HCT116 (cell line): ENCODE data around the gene PRIMA1.

Source experiments
- CTCF ChIP-seq, 3 experiments: fragments of 200-600 bp in 1 of 3; sonication (generic) in 1 of 3; IDR thresholded peaks in 2 of 3; conservative IDR thresholded peaks in 1 of 3; 2 replicates each; pipeline ENCODE4 v1.5.1; 2012 to 2017; ENCODE audit warnings: low read depth in 2 of 3, low read length in 2 of 3, antibody characterized with exemption in 1 of 3, borderline replicate concordance in 1 of 3, control low read depth in 1 of 3, mild to moderate bottlenecking in 1 of 3, mixed read lengths in 1 of 3, mixed run types in 1 of 3, moderate library complexity in 1 of 3; ENCODE audit not compliant: insufficient read depth in 1 of 3
- EZH2phosphoT487 ChIP-seq: fragments of 200-600 bp; IDR thresholded peaks from 2 replicates; pipeline ENCODE4 v1.6.1; 2018; ENCODE audit warnings: antibody characterized with exemption, borderline replicate concordance
- REST ChIP-seq: IDR thresholded peaks from 2 replicates; pipeline ENCODE4 v1.6.1; 2012; ENCODE audit warnings: low read depth
- SP1 ChIP-seq: IDR thresholded peaks from 2 replicates; pipeline ENCODE4 v1.6.1; 2012; ENCODE audit warnings: low read depth

DNA sequence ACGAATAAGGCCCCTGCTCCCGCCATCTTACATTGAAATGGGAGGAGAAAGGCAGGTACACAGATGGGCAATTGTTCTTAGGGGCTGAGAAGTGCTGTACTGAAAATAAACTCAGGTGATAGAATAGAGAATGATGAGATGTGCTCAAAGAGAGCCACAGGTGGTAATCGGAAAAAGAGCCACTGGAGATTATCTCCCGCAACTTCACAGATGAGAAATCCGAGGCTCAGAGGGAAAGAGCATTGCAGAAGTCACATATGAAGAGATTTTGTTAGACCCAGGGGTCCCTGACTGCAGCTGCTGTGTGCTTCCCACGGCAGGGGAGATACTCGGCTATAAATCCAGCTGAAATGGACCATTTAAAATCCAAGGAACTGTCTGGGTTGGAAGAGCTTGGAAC lies 73.7 kb downstream of the PRIMA1 start:
- TF ChIP-seq CTCF (IDR thresholded peaks at IDR 0.05 in 2 of 3, conservative IDR thresholded peaks at IDR 0.05 in 1 of 3; ENCODE audit: borderline replicate concordance in 1 of 3, insufficient read depth in 1 of 3, low read depth in 2 of 3, low read length in 2 of 3) (no peak), REST (no peak), SP1 (no peak), EZH2phosphoT487 (no peak)
